Measurements from ENCODE around the gene TSPAN9. TPM values are rescaled to one million over a fixed set of nuclear protein-coding genes. Genes with fewer than 3 reads are reported as not detected.

TSPAN9 gene
- total RNA-seq, 1 donor from 2014 or later, result 40.9 TPM

DNA sequence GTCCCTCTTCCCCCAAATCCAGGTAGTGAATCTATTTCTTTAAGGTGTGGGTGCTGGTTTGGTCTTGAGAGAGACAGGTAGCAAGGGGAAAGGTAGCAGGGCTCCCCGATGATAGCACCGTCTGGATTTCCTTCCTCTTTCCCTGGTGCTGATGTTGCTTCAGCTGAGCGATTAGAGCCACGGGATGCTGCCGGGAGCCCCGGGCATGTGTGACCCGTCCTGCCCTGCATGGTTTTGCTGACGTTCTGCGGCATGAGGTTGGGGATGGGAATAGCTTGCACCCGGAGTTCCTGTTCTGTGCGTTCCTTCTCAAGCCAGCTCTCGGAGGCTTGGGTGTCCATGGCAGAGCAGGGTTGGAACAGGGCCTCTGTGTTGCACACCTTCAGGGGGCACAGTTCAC lies 107.3 kb downstream of the TSPAN9 start:
- Histone ChIP-seq H3K9me3 (ENCODE audit: insufficient read depth, low read depth, low read length) (no peaks in the 10 kb centered on the region), H3K36me3 (ENCODE audit: insufficient read depth, low read length) (no peaks in the 10 kb centered on the region), H3K4me3 (ENCODE audit: insufficient read depth, low read depth, low read length) (no peak overlapping the region), H2AFZ (ENCODE audit: low read depth, low read length) (no peak overlapping the region), H3K4me1 (ENCODE audit: insufficient read depth, low read length) (peaks cover 12% of the 10 kb centered on the region), H3K9ac (ENCODE audit: low read length) (no peak overlapping the region), H3K27ac (ENCODE audit: low read depth, low read length) (no peak overlapping the region), H4K20me1 (ENCODE audit: insufficient read depth, low read length) (peaks cover 59% of the 10 kb centered on the region), H3K79me2 (ENCODE audit: insufficient read depth, low read length) (peaks cover 5% of the 10 kb centered on the region), H3K27me3 (ENCODE audit: insufficient read depth, low read length) (no peaks in the 10 kb centered on the region), H3K4me2 (ENCODE audit: low read length) (no peak overlapping the region)
- TF ChIP-seq, protein P1, sequence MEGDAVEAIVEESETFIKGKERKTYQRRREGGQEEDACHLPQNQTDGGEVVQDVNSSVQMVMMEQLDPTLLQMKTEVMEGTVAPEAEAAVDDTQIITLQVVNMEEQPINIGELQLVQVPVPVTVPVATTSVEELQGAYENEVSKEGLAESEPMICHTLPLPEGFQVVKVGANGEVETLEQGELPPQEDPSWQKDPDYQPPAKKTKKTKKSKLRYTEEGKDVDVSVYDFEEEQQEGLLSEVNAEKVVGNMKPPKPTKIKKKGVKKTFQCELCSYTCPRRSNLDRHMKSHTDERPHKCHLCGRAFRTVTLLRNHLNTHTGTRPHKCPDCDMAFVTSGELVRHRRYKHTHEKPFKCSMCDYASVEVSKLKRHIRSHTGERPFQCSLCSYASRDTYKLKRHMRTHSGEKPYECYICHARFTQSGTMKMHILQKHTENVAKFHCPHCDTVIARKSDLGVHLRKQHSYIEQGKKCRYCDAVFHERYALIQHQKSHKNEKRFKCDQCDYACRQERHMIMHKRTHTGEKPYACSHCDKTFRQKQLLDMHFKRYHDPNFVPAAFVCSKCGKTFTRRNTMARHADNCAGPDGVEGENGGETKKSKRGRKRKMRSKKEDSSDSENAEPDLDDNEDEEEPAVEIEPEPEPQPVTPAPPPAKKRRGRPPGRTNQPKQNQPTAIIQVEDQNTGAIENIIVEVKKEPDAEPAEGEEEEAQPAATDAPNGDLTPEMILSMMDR (IDR thresholded peaks at IDR 0.05; ENCODE audit: insufficient read depth, low read depth, low read length), result no peak
- peaks cover 9% of the 10 kb centered on the region for H3K36me3 Mint-ChIP-seq (ENCODE audit: low read depth, unreplicated experiment)
- FAIRE-seq, result no peak
- no peak overlapping the region for H3K4me3 Mint-ChIP-seq (ENCODE audit: unreplicated experiment)
- H3K9me3 Mint-ChIP-seq (ENCODE audit: unreplicated experiment), result no peaks in the 10 kb centered on the region
- H3K4me1 Mint-ChIP-seq (ENCODE audit: low read depth, unreplicated experiment), result peaks cover 25% of the 10 kb centered on the region
- DNase-seq (ENCODE audit: low read depth), result no peak
- peaks cover 15% of the 10 kb centered on the region for H3K27me3 Mint-ChIP-seq (ENCODE audit: low read depth, unreplicated experiment)
- no peak overlapping the region for H3K27ac Mint-ChIP-seq (ENCODE audit: unreplicated experiment)

- Mint-ChIP-seq H3K36me3 (ENCODE audit: low read depth, unreplicated experiment) (peaks cover 9% of the 10 kb centered on the region), H3K27me3 (ENCODE audit: low read depth, unreplicated experiment) (peaks cover 18% of the 10 kb centered on the region), H3K4me3 (ENCODE audit: unreplicated experiment) (peak overlapping the region; percentile 27), H3K9me3 (ENCODE audit: unreplicated experiment) (no peaks in the 10 kb centered on the region), H3K4me1 (ENCODE audit: low read depth, unreplicated experiment) (peaks cover 25% of the 10 kb centered on the region), H3K27ac (ENCODE audit: unreplicated experiment) (peak overlapping the region; percentile 37)
- Histone ChIP-seq H3K27me3 (ENCODE audit: insufficient read depth, low read length) (no peaks in the 10 kb centered on the region), H3K4me1 (ENCODE audit: insufficient read depth, low read length) (peaks cover 12% of the 10 kb centered on the region), H4K20me1 (ENCODE audit: insufficient read depth, low read length) (peaks cover 68% of the 10 kb centered on the region), H3K4me3 (ENCODE audit: insufficient read depth, low read depth, low read length) (no peak overlapping the region), H3K27ac (ENCODE audit: low read depth, low read length) (no peak overlapping the region), H3K36me3 (ENCODE audit: insufficient read depth, low read length) (no peaks in the 10 kb centered on the region), H3K79me2 (ENCODE audit: insufficient read depth, low read length) (peaks cover 5% of the 10 kb centered on the region), H3K9ac (ENCODE audit: low read length) (no peak overlapping the region), H3K4me2 (ENCODE audit: low read length) (peak overlapping the region; percentile 30), H3K9me3 (ENCODE audit: insufficient read depth, low read depth, low read length) (no peaks in the 10 kb centered on the region), H2AFZ (ENCODE audit: low read depth, low read length) (no peak overlapping the region)
- DNase-seq (ENCODE audit: low read depth) (peak; percentile 37), FAIRE-seq (no peak)
- TF ChIP-seq, protein P1 (IDR thresholded peaks at IDR 0.05; ENCODE audit: insufficient read depth, low read depth, low read length), result no peak
- no peak for TF ChIP-seq EZH2 (IDR thresholded peaks at IDR 0.05; ENCODE audit: insufficient read depth, low read length)
Observed at GRCh38 chr12:3185260-3185870, 108.2 kb downstream of the TSPAN9 start.

DNA sequence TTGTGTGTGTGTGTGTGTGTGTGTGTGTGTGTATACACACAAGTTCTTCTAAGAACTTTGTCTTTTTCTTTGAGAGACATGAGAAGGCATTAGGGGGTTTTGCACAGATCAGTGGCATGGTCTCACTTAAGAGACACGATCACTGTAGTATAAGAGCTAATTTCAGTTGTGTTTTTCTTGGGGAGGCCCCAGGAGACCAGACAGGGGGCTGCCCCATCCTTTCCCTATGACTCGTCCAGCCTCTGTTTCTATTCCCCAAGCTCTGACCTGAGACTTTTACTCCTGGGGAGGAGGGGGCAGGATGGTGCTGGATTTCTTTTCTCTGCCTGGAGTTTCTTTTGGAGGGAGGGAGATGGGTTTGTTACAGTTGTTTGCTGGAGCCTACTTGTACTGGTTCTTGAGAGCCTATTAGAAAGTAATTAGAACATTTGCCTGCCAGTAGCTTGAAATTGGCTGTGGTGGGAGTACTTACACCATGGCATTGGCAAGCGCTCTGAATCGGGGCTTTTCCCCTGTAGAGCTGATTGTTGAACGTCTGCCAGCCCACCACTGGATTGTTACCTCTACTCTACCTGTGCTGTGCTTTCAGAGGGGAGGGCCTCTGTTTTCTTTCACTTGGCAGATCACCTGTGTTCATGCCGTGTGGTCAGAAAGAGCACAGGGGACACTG lies 109.5 kb downstream of the TSPAN9 start:
- peaks cover 24% of the 10 kb centered on the region for H3K27me3 Mint-ChIP-seq (ENCODE audit: low read depth, unreplicated experiment)
- H3K9me3 Mint-ChIP-seq (ENCODE audit: unreplicated experiment), result no peaks in the 10 kb centered on the region
- Histone ChIP-seq H3K4me2 (ENCODE audit: low read length) (no peak overlapping the region), H3K9me3 (ENCODE audit: insufficient read depth, low read depth, low read length) (no peaks in the 10 kb centered on the region), H4K20me1 (ENCODE audit: insufficient read depth, low read length) (peaks cover 78% of the 10 kb centered on the region), H3K4me1 (ENCODE audit: insufficient read depth, low read length) (peaks cover 12% of the 10 kb centered on the region), H3K79me2 (ENCODE audit: insufficient read depth, low read length) (peaks cover 5% of the 10 kb centered on the region), H3K27ac (ENCODE audit: low read depth, low read length) (no peak overlapping the region), H3K4me3 (ENCODE audit: insufficient read depth, low read depth, low read length) (no peak overlapping the region), H3K27me3 (ENCODE audit: insufficient read depth, low read length) (no peaks in the 10 kb centered on the region), H3K9ac (ENCODE audit: low read length) (no peak overlapping the region), H2AFZ (ENCODE audit: low read depth, low read length) (no peak overlapping the region), H3K36me3 (ENCODE audit: insufficient read depth, low read length) (no peaks in the 10 kb centered on the region)
- H3K4me3 Mint-ChIP-seq (ENCODE audit: unreplicated experiment), result no peak overlapping the region
- no peak for FAIRE-seq
- peak overlapping the region; percentile 27 for H3K27ac Mint-ChIP-seq (ENCODE audit: unreplicated experiment)
- TF ChIP-seq, protein P1 (IDR thresholded peaks at IDR 0.05; ENCODE audit: insufficient read depth, low read depth, low read length), result no peak
- no peak for TF ChIP-seq EZH2 (IDR thresholded peaks at IDR 0.05; ENCODE audit: insufficient read depth, low read length)
- H3K4me1 Mint-ChIP-seq (ENCODE audit: low read depth, unreplicated experiment), result peaks cover 25% of the 10 kb centered on the region
- DNase-seq (ENCODE audit: low read depth), result no peak
- H3K36me3 Mint-ChIP-seq (ENCODE audit: low read depth, unreplicated experiment), result peaks cover 8% of the 10 kb centered on the region
